Hepatocyte (in vitro differentiated cells): ENCODE measurements around the gene NUDT14. TPM values are rescaled to one million over a fixed set of nuclear protein-coding genes. Genes with fewer than 3 reads are reported as not detected.

Source experiments
- DNase-seq: peaks from one replicate; pipeline ENCODE4 v3.0.0-alpha.2; 2016; ENCODE audit warnings: low spot score
- H2AFZ ChIP-seq: fragments of 200-600 bp; sonication (generic); 2 replicates; pipeline ENCODE4 v1.6.0; 2016; ENCODE audit warnings: antibody characterized with exemption, mild to moderate bottlenecking
- H3K27ac ChIP-seq: fragments of 200-600 bp; sonication (generic); 2 replicates; pipeline ENCODE4 v1.5.1; 2016; ENCODE audit warnings: mild to moderate bottlenecking
- H3K27me3 ChIP-seq: fragments of 200-600 bp; sonication (generic); 2 replicates; pipeline ENCODE4 v1.6.1; 2016
- H3K36me3 ChIP-seq: fragments of 200-600 bp; sonication (generic); replicated peaks from 2 replicates; pipeline ENCODE4 v1.5.1; 2016; ENCODE audit warnings: low read depth; ENCODE audit not compliant: insufficient read depth
- H3K4me1 ChIP-seq: fragments of 200-600 bp; sonication (generic); 2 replicates; pipeline ENCODE4 v1.5.1; 2016; ENCODE audit warnings: mild to moderate bottlenecking, moderate library complexity; ENCODE audit not compliant: insufficient read depth
- H3K4me2 ChIP-seq: fragments of 200-600 bp; sonication (generic); 2 replicates; pipeline ENCODE4 v1.6.0; 2016
- H3K4me3 ChIP-seq: fragments of 200-600 bp; sonication (generic); 2 replicates; pipeline ENCODE4 v1.5.1; 2016; ENCODE audit warnings: mild to moderate bottlenecking
- H3K79me2 ChIP-seq: fragments of 200-600 bp; sonication (generic); 2 replicates; pipeline ENCODE4 v1.6.0; 2017; ENCODE audit warnings: mild to moderate bottlenecking
- H3K9me2 ChIP-seq: fragments of 200-600 bp; sonication (generic); replicated peaks from 2 replicates; pipeline ENCODE4 v1.6.0; 2017; ENCODE audit warnings: mild to moderate bottlenecking; ENCODE audit not compliant: insufficient read depth
- H3K9me3 ChIP-seq: fragments of 200-600 bp; sonication (generic); 2 replicates; pipeline ENCODE4 v1.5.1; 2016; ENCODE audit warnings: low read depth, mild to moderate bottlenecking
- H4K20me1 ChIP-seq: fragments of 200-600 bp; sonication (generic); 2 replicates; pipeline ENCODE4 v1.6.0; 2016; ENCODE audit warnings: mild to moderate bottlenecking; ENCODE audit not compliant: insufficient read depth, poor library complexity, severe bottlenecking
- CTCF ChIP-seq: fragments of 200-600 bp; sonication (generic); IDR thresholded peaks from 2 replicates; pipeline ENCODE4 v1.5.1; 2016; ENCODE audit warnings: antibody characterized with exemption, mild to moderate bottlenecking; ENCODE audit not compliant: poor library complexity
- EZH2 ChIP-seq: fragments of 200-600 bp; sonication (generic); IDR thresholded peaks from 2 replicates; pipeline ENCODE4 v1.6.1; 2016; ENCODE audit warnings: antibody characterized with exemption, mild to moderate bottlenecking, borderline replicate concordance
- EZH2phosphoT487 ChIP-seq: fragments of 200-600 bp; sonication (generic); IDR thresholded peaks from one replicate; pipeline ENCODE4 v1.6.1; 2018; ENCODE audit warnings: antibody characterized with exemption, mild to moderate bottlenecking, low read depth, moderate library complexity; ENCODE audit not compliant: unreplicated experiment, severe bottlenecking
- WGBS: methylation state at CpG from one replicate; pipeline ENCODE4 v1.1.6; 2016; ENCODE audit warnings: low lambda C conversion rate; ENCODE audit errors: missing lambda C conversion rate; 5-methylcytosine and 5-hydroxymethylcytosine counted together
- polyA plus RNA-seq: library from polyadenylated mRNA; unstranded; fragments of >200 nt; fragmentation: Nextera tagmentation; extraction: Ambion mirVana; gene quantifications from 2 replicates; pipeline ENCODE4 v1.2.1, GENCODE V29; 2016
- total RNA-seq: library from RNA; depleted of rRNA; stranded (reverse); fragments of >200 nt; gene quantifications from 2 replicates; pipeline ENCODE4 v1.2.3, GENCODE V29; 2014

The NUDT14 gene
- total and polyA plus RNA-seq, 2 experiments from 2014 or later, result 47.4 to 98.1 TPM

DNA sequence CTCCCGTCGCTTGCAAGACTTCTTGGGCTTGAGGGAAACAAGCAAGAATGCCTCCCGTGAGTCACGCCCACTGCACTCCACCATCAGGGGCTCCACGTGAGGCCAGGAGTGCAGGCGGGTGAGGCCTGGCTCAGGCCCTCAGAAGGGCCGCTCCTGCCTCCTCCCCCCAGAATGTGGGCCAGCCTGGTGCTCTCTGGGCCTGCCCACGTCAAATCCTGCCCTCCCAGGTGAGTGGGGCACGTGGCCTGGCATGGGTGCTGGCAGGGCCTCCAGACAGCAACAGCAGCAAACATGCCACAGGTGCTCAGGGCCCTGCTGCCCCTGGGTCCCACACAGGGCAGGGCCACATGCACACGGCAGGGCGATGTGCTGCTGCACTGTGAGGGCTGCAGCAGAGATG is 36.7 kb upstream of the NUDT14 start:
- TF ChIP-seq CTCF (no peak), EZH2phosphoT487 (no peak), EZH2 (no peak)
- H3K9me2 ChIP-seq, result no peaks in the 10 kb centered on the region
- DNase-seq, result no peak
- H3K4me2 ChIP-seq, result no peak overlapping the region
- H3K4me1 ChIP-seq, result no peaks in the 10 kb centered on the region
- H3K27ac ChIP-seq, result no peak overlapping the region
- H3K79me2 ChIP-seq, result no peaks in the 10 kb centered on the region
- no peaks in the 10 kb centered on the region for H3K36me3 ChIP-seq
- no peaks in the 10 kb centered on the region for H3K27me3 ChIP-seq
- H3K4me3 ChIP-seq, result no peak overlapping the region
- no peaks in the 10 kb centered on the region for H4K20me1 ChIP-seq
- no peaks in the 10 kb centered on the region for H3K9me3 ChIP-seq
- no peak overlapping the region for H2AFZ ChIP-seq
- 93% methylated on average over 11 of the region's 11 CpGs for whole genome bisulfite sequencing

DNA sequence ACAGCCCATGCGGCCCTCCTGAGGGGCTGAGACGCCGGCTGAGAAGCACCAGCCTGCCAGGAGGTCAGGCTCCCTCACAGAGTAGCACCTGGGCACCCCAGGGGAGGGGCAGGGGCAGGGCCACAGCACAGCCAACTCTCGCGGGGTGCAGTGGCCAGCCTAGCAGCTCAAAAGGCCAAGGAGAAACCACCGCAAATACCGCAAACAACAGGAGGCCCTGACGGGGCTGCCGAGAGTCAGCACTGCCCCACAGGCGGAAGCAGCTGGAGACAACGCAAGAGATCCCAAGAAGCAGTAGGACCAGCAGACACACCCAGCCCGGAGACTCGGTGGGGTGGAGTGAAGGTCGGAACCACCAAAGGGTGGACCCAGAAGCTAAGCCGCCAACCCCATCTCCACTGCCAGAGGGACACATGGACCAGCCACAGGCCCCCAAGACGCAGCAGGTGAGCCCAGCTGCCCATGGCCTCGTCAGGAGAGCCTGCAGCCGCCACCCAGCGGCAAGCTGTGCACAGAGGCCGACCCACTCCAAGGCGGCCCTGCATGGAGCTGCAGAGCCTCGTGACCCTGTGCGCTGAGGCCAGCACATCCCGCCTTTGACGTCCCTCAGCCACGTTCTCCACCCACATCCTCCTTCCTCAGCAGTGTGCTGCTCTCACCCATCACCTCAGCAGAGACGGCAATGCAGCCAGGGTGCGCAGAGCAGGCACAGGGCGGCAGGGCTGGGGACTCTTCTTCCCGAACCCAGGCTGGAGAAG is 35.6 kb upstream of the NUDT14 start:
- H3K9me3 ChIP-seq, result no peaks in the 10 kb centered on the region
- H3K4me2 ChIP-seq, result no peak overlapping the region
- H2AFZ ChIP-seq, result no peak overlapping the region
- no peak for DNase-seq
- H3K27me3 ChIP-seq, result no peaks in the 10 kb centered on the region
- no peaks in the 10 kb centered on the region for H3K36me3 ChIP-seq
- no peaks in the 10 kb centered on the region for H3K4me1 ChIP-seq
- no peak overlapping the region for H3K4me3 ChIP-seq
- H3K79me2 ChIP-seq, result no peaks in the 10 kb centered on the region
- H4K20me1 ChIP-seq, result no peaks in the 10 kb centered on the region
- H3K27ac ChIP-seq, result no peak overlapping the region
- no peak for TF ChIP-seq EZH2
- no peak for TF ChIP-seq CTCF
- TF ChIP-seq EZH2phosphoT487, result no peak
- WGBS, result 97% methylated on average over 29 of the region's 30 CpGs
- H3K9me2 ChIP-seq, result no peaks in the 10 kb centered on the region

- H4K20me1 ChIP-seq, result no peaks in the 10 kb centered on the region
- no peaks in the 10 kb centered on the region for H3K9me2 ChIP-seq
- H3K79me2 ChIP-seq, result no peaks in the 10 kb centered on the region
- H3K27ac ChIP-seq, result no peak overlapping the region
- no peaks in the 10 kb centered on the region for H3K9me3 ChIP-seq
- no peak for DNase-seq
- H3K4me1 ChIP-seq, result no peaks in the 10 kb centered on the region
- TF ChIP-seq CTCF (no peak), EZH2phosphoT487 (no peak), EZH2 (no peak)
- H3K4me3 ChIP-seq, result no peak overlapping the region
- no peak overlapping the region for H3K4me2 ChIP-seq
- no peak overlapping the region for H2AFZ ChIP-seq
- no peaks in the 10 kb centered on the region for H3K36me3 ChIP-seq
- no peaks in the 10 kb centered on the region for H3K27me3 ChIP-seq
- WGBS, result 76% methylated on average over 3 of the region's 3 CpGs
Observed at GRCh38 chr14:105215602-105216001, 34.5 kb upstream of the NUDT14 start.
